ENCODE data around the gene SUMO3.

SUMO3 gene

DNA sequence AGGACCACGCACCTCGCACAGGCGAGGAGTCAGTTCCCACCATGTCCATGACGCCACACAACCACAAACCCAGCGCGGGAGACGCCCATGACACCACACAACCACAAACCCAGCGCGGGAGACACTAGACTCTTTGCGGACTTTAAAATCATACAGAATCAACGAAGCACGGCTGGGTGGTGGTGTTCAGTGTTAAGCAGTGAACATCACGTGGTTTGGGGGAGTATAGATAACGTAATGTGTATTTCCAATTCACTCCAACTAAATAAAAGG, 36.5 kb upstream of the SUMO3 start:
- peaks cover 2% of the 10 kb centered on the region for H3K4me1 ChIP-seq (ENCODE audit: control insufficient read depth, insufficient read depth, low read length)
- H3K36me3 ChIP-seq (ENCODE audit: control insufficient read depth, insufficient read depth, low read length): peaks cover 37% of the 10 kb centered on the region
- no peak overlapping the region for H3K9ac ChIP-seq (ENCODE audit: low read length)
- no peak overlapping the region for H3K4me3 ChIP-seq (ENCODE audit: low read length)
- no peak overlapping the region for H3K27ac ChIP-seq (ENCODE audit: low read depth, low read length)
- no peaks in the 10 kb centered on the region for H3K27me3 ChIP-seq (ENCODE audit: control insufficient read depth, insufficient read depth, low read length)

DNA sequence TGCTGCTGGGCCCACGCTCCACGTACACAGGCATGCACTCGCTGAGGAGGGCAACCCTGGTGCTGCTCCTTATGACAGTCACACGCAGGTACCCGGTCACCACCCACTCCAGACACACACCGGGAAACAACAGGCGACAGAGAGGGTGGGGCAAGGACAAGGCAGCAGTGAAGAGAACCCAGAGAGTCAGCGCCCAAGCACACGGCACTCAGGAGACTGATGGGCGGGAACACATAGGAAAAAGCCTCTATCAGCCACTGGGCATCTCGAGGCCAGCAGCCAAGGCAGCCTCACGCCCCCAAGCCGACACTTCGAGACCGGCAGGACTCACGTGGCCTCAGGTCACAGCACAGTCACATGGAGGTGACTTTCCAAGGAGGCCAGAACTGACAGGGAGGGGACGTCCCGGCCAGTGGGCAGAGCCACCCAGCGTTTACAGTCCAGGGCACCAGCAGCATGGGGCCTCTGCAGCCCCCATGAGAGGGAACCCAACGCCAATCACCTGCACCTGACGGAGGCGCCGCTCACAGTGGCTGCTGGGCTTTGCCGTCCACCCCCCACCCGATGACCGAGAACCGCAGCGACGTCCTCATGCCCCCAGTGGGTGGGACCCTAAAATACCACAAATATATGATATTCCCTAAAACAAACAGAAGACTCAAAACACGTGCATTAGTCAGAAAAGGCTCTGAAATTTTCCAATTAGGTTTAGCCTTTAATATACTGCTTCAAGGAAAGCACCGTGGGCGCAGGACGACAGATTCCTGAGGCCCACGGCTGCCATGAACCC, 35.9 kb upstream of the SUMO3 start:
- peaks cover 2% of the 10 kb centered on the region for H3K4me1 ChIP-seq (ENCODE audit: control insufficient read depth, insufficient read depth, low read length)
- peaks cover 33% of the 10 kb centered on the region for H3K36me3 ChIP-seq (ENCODE audit: control insufficient read depth, insufficient read depth, low read length)
- H3K9ac ChIP-seq (ENCODE audit: low read length): no peak overlapping the region
- no peaks in the 10 kb centered on the region for H3K27me3 ChIP-seq (ENCODE audit: control insufficient read depth, insufficient read depth, low read length)
- H3K27ac ChIP-seq (ENCODE audit: low read depth, low read length): no peak overlapping the region
- no peak overlapping the region for H3K4me3 ChIP-seq (ENCODE audit: low read length)

DNA sequence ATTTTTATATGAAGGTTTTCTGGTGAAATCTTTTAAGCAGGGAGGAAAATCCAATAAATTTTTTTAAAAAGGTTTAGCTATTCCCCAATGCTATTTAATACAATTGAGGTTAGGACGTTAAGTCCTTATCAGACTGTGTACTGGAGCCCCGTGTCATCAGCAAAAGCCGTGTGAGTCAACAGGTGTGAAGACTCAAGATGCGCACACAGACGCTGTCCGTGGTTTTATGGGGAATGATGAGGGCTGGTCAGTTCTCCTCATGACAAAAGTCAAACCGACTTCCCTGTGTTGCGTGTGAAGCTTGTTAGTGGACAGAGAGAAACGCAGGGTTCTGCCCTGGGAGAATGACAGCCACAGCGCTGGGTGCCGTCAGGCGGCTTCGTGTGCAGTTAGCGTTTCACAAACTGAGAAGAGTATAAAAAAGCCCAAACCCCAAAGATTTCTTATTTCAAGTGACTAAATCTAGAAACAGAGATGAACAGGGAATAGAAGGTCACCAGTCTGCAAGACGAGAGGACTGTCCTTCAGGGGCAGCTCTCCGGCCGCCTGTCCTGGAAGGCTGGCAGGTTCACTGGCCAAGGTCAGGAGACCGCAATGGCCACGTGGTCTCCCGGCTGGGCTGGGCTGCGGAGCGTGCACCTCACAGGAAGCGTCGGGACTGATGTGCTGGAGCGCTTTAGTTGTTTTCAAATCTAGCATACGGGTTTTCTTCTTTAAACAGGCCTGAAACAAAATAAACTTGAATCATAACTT, 33.2 kb upstream of the SUMO3 start:
- Histone ChIP-seq H3K4me3 (ENCODE audit: low read length) (no peak overlapping the region), H3K9ac (ENCODE audit: low read length) (no peak overlapping the region), H3K36me3 (ENCODE audit: control insufficient read depth, insufficient read depth, low read length) (peaks cover 27% of the 10 kb centered on the region), H3K27me3 (ENCODE audit: control insufficient read depth, insufficient read depth, low read length) (no peaks in the 10 kb centered on the region), H3K4me1 (ENCODE audit: control insufficient read depth, insufficient read depth, low read length) (peaks cover 3% of the 10 kb centered on the region), H3K27ac (ENCODE audit: low read depth, low read length) (no peak overlapping the region)

DNA sequence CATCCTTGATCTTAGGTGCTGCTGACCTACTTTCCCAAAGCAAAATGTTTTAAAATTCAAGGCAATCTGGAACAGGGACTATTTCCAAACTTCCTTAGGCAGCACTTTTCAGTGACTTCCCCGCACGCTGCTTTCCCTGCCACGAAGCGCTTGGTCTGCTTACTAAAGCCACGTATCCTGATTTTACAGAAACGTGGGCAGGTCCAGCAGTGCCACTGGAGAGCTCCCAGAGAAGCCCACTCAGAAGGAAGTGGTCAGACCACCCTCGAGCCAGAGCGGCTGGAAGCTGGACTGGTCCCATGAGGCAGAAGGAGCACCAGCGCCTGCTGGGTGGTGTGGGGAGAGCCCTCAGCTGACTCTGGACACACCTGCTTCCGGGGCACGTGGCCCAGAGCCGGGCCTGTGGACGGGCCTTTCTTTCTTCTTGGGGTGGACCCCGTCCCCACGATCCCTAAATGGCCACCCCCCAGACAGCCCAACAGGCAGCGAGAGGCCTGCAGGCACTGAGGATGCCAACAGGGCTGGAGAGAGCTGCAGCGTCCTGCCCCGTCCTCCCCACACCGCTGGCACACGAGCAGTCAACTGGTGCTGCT, 32.4 kb upstream of the SUMO3 start:
- Histone ChIP-seq H3K9ac (ENCODE audit: low read length) (no peak overlapping the region), H3K27me3 (ENCODE audit: control insufficient read depth, insufficient read depth, low read length) (no peaks in the 10 kb centered on the region), H3K36me3 (ENCODE audit: control insufficient read depth, insufficient read depth, low read length) (peaks cover 22% of the 10 kb centered on the region), H3K27ac (ENCODE audit: low read depth, low read length) (no peak overlapping the region), H3K4me3 (ENCODE audit: low read length) (no peak overlapping the region), H3K4me1 (ENCODE audit: control insufficient read depth, insufficient read depth, low read length) (peaks cover 3% of the 10 kb centered on the region)

DNA sequence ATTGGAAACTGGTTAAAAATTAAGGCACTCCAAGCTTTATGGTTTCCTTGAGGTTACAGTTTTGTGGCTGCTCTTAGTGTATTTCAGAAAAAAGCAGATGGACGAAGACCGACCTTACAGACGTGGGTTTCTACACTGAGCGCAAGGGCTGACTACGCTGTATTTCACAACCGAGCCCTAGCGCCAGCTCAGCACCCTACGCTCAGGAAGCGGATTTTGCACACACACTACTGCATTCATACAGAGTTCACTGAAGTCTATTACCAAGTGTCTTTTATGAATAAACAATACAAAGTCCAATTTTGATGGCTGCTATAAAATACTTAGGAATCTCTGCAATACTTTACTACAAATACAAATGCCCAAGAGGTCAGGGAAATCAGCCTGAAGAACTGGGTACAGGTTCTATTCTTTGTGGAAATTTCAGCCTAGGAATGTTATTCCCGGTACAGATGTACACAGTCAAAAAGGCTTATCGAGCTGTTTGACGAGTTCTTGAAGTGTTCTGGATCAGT, 31.8 kb upstream of the SUMO3 start:
- peaks cover 3% of the 10 kb centered on the region for H3K4me1 ChIP-seq (ENCODE audit: control insufficient read depth, insufficient read depth, low read length)
- H3K9ac ChIP-seq (ENCODE audit: low read length): no peak overlapping the region
- no peak overlapping the region for H3K4me3 ChIP-seq (ENCODE audit: low read length)
- no peak overlapping the region for H3K27ac ChIP-seq (ENCODE audit: low read depth, low read length)
- H3K36me3 ChIP-seq (ENCODE audit: control insufficient read depth, insufficient read depth, low read length): peaks cover 22% of the 10 kb centered on the region
- H3K27me3 ChIP-seq (ENCODE audit: control insufficient read depth, insufficient read depth, low read length): no peaks in the 10 kb centered on the region

DNA sequence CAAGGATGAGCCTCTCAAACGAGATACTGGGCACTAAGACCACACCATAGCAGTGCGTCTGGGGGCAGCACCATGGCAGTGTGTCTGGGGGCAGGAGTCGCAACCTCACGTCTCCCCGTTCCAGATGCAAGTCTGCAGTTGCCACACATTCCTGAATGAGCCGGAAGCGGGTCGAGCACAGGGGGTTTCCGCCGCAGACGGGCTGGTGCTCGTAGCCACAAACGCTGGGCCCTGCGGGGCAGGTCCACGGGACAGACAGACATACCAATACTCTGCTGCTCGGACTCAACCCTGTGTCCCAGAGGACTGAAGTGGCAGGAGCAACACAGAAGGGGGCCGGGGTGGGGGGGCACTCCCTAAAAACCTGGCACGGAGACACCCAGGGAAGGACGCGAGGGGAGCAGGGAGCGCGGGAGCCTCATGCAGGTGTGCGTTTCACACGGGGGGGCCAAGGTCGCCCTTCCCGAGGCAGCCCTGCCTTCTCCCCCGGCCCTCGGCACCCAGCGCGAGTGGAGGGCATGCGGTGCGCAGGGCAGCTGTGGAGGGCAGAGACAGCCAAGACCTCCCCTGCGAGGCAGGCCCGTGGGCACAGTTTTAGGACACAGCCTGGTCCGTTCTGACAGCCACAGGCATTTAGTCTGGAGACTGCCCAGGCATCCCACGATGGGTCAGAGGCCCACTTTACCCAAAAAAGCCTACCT, 31.1 kb upstream of the SUMO3 start:
- Histone ChIP-seq H3K4me3 (ENCODE audit: low read length) (no peak overlapping the region), H3K27me3 (ENCODE audit: control insufficient read depth, insufficient read depth, low read length) (no peaks in the 10 kb centered on the region), H3K36me3 (ENCODE audit: control insufficient read depth, insufficient read depth, low read length) (peaks cover 18% of the 10 kb centered on the region), H3K9ac (ENCODE audit: low read length) (no peak overlapping the region), H3K4me1 (ENCODE audit: control insufficient read depth, insufficient read depth, low read length) (peaks cover 3% of the 10 kb centered on the region), H3K27ac (ENCODE audit: low read depth, low read length) (no peak overlapping the region)

DNA sequence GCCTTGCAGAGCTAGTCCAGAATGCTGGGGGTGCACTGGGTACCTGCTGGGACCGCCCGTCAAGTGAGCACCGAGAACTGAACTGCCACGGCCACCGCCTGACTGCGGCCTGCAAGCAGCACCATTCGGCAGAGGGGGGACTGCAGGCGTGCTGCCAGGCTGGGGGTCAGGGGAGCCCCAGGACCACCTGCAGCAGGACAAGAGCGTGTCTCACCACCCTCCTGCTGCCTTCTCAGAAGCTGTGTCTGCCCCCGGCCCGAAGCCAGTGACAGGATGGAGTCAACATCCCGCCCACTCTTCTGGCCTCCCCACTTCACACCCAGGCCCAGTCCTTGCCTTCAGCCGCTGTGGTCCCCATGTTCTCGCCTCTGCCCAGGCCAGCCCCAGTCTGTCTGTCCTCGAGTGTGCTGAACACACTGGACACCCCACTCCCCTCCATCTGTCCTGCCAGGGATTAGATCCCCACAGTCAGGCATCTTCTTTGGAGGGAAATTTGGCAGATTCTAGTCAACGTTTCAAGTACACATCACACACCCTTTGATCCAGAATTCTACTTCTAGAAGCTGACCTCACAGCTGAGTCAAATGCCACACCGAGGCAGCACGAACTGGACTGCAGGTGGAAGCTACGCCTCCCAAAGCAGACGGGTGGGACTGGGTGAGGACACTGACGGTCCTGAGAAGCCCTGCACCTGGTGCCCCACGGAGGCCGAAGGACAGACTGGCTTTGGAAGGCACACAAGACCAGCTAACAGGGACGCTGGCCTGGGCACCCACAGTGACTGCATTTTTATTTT, 29.6 kb upstream of the SUMO3 start:
- Histone ChIP-seq H3K36me3 (ENCODE audit: control insufficient read depth, insufficient read depth, low read length) (peaks cover 16% of the 10 kb centered on the region), H3K27ac (ENCODE audit: low read depth, low read length) (no peak overlapping the region), H3K4me1 (ENCODE audit: control insufficient read depth, insufficient read depth, low read length) (peaks cover 3% of the 10 kb centered on the region), H3K9ac (ENCODE audit: low read length) (no peak overlapping the region), H3K4me3 (ENCODE audit: low read length) (no peak overlapping the region), H3K27me3 (ENCODE audit: control insufficient read depth, insufficient read depth, low read length) (no peaks in the 10 kb centered on the region)

DNA sequence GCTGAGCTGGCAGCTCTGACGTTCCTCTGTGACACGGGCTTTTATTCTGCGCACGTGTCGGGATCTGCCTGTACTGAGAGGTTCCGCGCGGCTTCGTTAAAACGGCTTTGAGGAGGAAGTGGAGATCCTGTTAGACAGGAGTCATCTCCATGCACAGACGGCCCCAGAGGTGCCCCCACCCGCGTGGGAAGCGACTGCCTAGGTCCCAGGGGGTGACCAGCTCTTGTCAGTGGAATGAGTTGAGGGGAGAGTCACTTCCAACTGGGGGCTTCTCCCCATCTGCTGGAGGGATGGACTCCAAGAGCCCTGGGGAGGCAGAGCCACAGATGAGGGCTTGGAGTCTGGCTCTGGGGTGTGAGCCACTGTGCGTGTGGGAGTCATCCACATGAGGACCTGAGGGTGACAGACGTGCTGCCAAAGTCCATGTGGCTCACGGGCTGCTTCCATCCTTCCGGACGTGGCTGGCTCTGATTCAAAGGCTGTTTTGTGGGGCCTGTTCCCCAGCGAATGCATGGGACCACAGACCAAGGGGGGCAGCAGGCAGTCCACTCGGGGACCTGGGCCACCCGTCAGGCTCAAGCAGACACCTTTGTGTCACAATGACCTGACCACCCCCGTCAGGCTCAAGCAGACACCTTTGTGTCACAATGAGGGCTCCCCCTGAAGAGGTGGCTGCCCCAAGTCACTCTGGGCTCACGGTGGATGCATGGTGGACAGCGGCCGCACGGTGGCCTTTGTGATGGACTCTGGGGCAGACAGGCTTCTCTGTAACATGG, 28.8 kb upstream of the SUMO3 start:
- Histone ChIP-seq H3K4me1 (ENCODE audit: control insufficient read depth, insufficient read depth, low read length) (peaks cover 3% of the 10 kb centered on the region), H3K27me3 (ENCODE audit: control insufficient read depth, insufficient read depth, low read length) (no peaks in the 10 kb centered on the region), H3K9ac (ENCODE audit: low read length) (no peak overlapping the region), H3K4me3 (ENCODE audit: low read length) (no peak overlapping the region), H3K27ac (ENCODE audit: low read depth, low read length) (no peak overlapping the region), H3K36me3 (ENCODE audit: control insufficient read depth, insufficient read depth, low read length) (peaks cover 16% of the 10 kb centered on the region)

DNA sequence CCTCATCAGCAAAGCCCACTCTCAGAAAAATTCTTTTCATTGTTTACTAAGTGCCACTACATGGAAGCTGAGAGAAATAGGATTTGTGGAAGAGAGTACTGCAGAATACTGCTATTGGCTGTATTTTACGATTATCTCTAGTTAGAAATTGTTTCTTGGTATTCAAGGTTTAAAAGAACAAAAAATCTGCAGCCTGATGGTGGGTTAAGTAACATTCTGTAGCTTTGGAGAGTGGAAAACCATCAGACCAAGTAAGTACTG, 28.3 kb upstream of the SUMO3 start:
- Histone ChIP-seq H3K27ac (ENCODE audit: low read depth, low read length) (no peak overlapping the region), H3K36me3 (ENCODE audit: control insufficient read depth, insufficient read depth, low read length) (peaks cover 14% of the 10 kb centered on the region), H3K27me3 (ENCODE audit: control insufficient read depth, insufficient read depth, low read length) (no peaks in the 10 kb centered on the region), H3K4me1 (ENCODE audit: control insufficient read depth, insufficient read depth, low read length) (peaks cover 3% of the 10 kb centered on the region), H3K9ac (ENCODE audit: low read length) (no peak overlapping the region), H3K4me3 (ENCODE audit: low read length) (peak overlapping the region; percentile 56)

DNA sequence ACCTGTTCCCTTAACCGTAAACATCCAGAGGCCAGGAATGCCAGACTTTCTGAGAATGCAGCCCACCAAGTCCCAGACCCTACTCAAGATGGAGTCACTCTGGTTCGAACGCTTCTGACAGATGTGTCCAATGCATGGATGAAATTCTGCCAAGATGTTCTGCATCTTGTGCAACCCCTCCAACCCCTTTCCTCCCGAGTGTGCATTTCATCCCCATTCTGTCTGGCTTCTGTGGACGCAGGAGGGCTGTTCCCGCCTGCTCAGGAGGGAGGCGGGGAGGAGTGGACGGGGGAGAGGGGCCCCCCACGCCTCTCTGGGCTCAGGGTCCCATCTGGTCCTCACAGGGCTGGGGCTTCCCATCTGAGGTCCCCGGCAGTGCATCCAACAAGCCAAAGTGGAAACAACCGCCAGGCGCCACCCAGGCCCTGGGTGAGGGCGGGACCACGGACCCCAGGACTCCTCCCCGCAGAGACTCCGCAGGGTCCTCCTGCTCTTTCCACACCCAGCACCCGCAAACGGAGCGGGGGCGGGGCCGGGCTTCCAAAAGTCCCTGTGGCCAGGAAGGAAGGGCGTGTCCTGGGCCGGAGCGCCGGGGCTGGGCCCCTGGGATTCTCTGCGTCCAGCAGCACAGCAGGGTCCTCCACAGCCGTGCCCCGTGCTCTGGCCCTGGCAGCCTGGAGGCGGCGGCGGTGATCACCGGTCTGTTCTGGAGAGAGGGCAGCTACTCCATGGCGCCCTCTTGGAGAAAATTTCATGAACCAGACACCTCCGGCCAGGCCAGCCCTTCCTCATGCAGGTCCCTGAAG, 27.8 kb upstream of the SUMO3 start:
- H3K27me3 ChIP-seq (ENCODE audit: control insufficient read depth, insufficient read depth, low read length): no peaks in the 10 kb centered on the region
- no peak overlapping the region for H3K27ac ChIP-seq (ENCODE audit: low read depth, low read length)
- H3K36me3 ChIP-seq (ENCODE audit: control insufficient read depth, insufficient read depth, low read length): peaks cover 9% of the 10 kb centered on the region
- peaks cover 3% of the 10 kb centered on the region for H3K4me1 ChIP-seq (ENCODE audit: control insufficient read depth, insufficient read depth, low read length)
- no peak overlapping the region for H3K9ac ChIP-seq (ENCODE audit: low read length)
- H3K4me3 ChIP-seq (ENCODE audit: low read length): peak overlapping the region; percentile 56

DNA sequence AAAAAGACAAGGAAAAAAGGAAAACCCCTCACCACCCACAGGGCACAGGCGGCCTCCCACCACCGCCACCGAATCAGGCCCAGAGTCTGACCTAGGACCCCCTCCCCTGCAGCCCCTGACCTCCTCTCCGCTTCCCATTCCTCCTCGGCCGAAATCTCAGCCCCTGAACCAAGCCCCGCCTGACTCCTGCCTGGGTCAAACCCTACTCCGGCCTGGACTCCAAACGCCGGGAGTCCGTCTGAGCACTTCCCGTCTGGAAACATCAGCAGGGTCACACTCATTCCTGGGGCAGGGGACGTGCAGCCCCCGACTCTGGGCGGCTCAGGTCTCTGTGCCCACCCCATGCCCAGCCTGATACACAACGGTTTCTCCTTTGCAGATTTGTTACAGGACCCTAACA, 26.4 kb upstream of the SUMO3 start:
- Histone ChIP-seq H3K27me3 (ENCODE audit: control insufficient read depth, insufficient read depth, low read length) (no peaks in the 10 kb centered on the region), H3K27ac (ENCODE audit: low read depth, low read length) (no peak overlapping the region)

More for the DNA sequence above, 26.4 kb upstream of the SUMO3 start:
- H3K4me1 ChIP-seq (ENCODE audit: control insufficient read depth, insufficient read depth, low read length): peaks cover 3% of the 10 kb centered on the region
- peaks cover 1% of the 10 kb centered on the region for H3K36me3 ChIP-seq (ENCODE audit: control insufficient read depth, insufficient read depth, low read length)
- no peak overlapping the region for H3K9ac ChIP-seq (ENCODE audit: low read length)
- no peak overlapping the region for H3K4me3 ChIP-seq (ENCODE audit: low read length)
